H9 (cell line): ENCODE results near the gene RUFY2. TPM values are rescaled to one million over a fixed set of nuclear protein-coding genes. Genes with fewer than 3 reads are reported as not detected.

ENCODE experiments used
- DNase-seq: peaks from one replicate; pipeline ENCODE4 v3.0.0-alpha.2; 2017
- H2AFZ ChIP-seq: one replicate; pipeline ENCODE4 v1.6.1; 2013; ENCODE audit warnings: mild to moderate bottlenecking, low read length, control low read depth, moderate library complexity
- H2AK5ac ChIP-seq: 2 replicates; pipeline ENCODE4 v1.6.1; 2013; ENCODE audit warnings: low read length, control low read depth, mixed read lengths; ENCODE audit not compliant: insufficient read length
- H2BK120ac ChIP-seq: one replicate; pipeline ENCODE4 v1.6.1; 2013; ENCODE audit warnings: low read depth, mild to moderate bottlenecking, low read length, control low read depth, inconsistent platforms; ENCODE audit not compliant: poor library complexity, severe bottlenecking
- H2BK12ac ChIP-seq: 2 replicates; pipeline ENCODE4 v1.6.1; 2013; ENCODE audit warnings: low read length, control low read depth, mixed read lengths, low read depth; ENCODE audit not compliant: insufficient read length
- H2BK15ac ChIP-seq: 2 replicates; pipeline ENCODE4 v1.6.1; 2013; ENCODE audit warnings: low read depth, low read length, control low read depth
- H2BK20ac ChIP-seq: one replicate; pipeline ENCODE4 v1.6.1; 2013; ENCODE audit warnings: low read depth, mild to moderate bottlenecking, low read length, control low read depth, inconsistent platforms; ENCODE audit not compliant: poor library complexity, severe bottlenecking
- H2BK5ac ChIP-seq: 2 replicates; pipeline ENCODE4 v1.6.1; 2013; ENCODE audit warnings: low read length, control low read depth, mixed read lengths; ENCODE audit not compliant: insufficient read length
- H3K14ac ChIP-seq: 2 replicates; pipeline ENCODE4 v1.6.1; 2013; ENCODE audit warnings: low read length, control low read depth; ENCODE audit not compliant: insufficient read depth
- H3K18ac ChIP-seq: 2 replicates; pipeline ENCODE4 v1.6.1; 2013; ENCODE audit warnings: low read depth, mild to moderate bottlenecking, mixed read lengths, low read length, control low read depth; ENCODE audit not compliant: insufficient read length
- H3K23ac ChIP-seq: 2 replicates; pipeline ENCODE4 v1.6.1; 2013; ENCODE audit warnings: low read length, control low read depth, mixed read lengths, low read depth; ENCODE audit not compliant: insufficient read length
- H3K23me2 ChIP-seq: 2 replicates; pipeline ENCODE4 v1.6.1; 2013; ENCODE audit warnings: low read depth, mild to moderate bottlenecking, mixed read lengths, low read length, control low read depth; ENCODE audit not compliant: insufficient read length, poor library complexity, severe bottlenecking
- H3K27ac ChIP-seq: 2 replicates; pipeline ENCODE4 v1.5.1; 2013; ENCODE audit warnings: low read length, control low read depth, mixed read lengths, low read depth; ENCODE audit not compliant: insufficient read length
- H3K27me3 ChIP-seq: 2 replicates; pipeline ENCODE4 v1.6.1; 2013; ENCODE audit warnings: low read length, control low read depth, inconsistent platforms; ENCODE audit not compliant: insufficient read depth
- H3K4ac ChIP-seq: 2 replicates; pipeline ENCODE4 v1.6.1; 2013; ENCODE audit warnings: low read depth, mild to moderate bottlenecking, control low read depth, inconsistent platforms, low read length, moderate library complexity
- H3K4me1 ChIP-seq: 2 replicates; pipeline ENCODE4 v1.6.1; 2013; ENCODE audit warnings: low read length, control low read depth, inconsistent platforms; ENCODE audit not compliant: insufficient read depth
- H3K4me2 ChIP-seq: 2 replicates; pipeline ENCODE4 v1.6.1; 2013; ENCODE audit warnings: low read length, control low read depth, mixed read lengths; ENCODE audit not compliant: insufficient read length, insufficient read depth
- H3K56ac ChIP-seq: 2 replicates; pipeline ENCODE4 v1.6.1; 2013; ENCODE audit warnings: low read depth, mild to moderate bottlenecking, mixed read lengths, low read length, control low read depth; ENCODE audit not compliant: insufficient read length
- H3K79me1 ChIP-seq: 2 replicates; pipeline ENCODE4 v1.6.1; 2013; ENCODE audit warnings: low read depth, mild to moderate bottlenecking, moderate library complexity, low read length, control low read depth, inconsistent platforms; ENCODE audit not compliant: insufficient read depth, poor library complexity, severe bottlenecking
- H3K79me2 ChIP-seq: 2 replicates; pipeline ENCODE4 v1.6.1; 2013; ENCODE audit warnings: low read length, control low read depth, inconsistent platforms; ENCODE audit not compliant: insufficient read depth
- H3K9ac ChIP-seq: 2 replicates; pipeline ENCODE4 v1.6.1; 2013; ENCODE audit warnings: low read length, control low read depth, mixed read lengths; ENCODE audit not compliant: insufficient read length; ENCODE audit errors: extremely low read depth
- H3K9me3 ChIP-seq: one replicate; pipeline ENCODE4 v1.6.1; 2013; ENCODE audit warnings: low read depth, low read length, inconsistent platforms; ENCODE audit not compliant: control insufficient read depth
- H3T11ph ChIP-seq: one replicate; pipeline ENCODE4 v1.6.1; 2013; ENCODE audit warnings: mild to moderate bottlenecking, low read length, control low read depth, inconsistent platforms
- H4K20me1 ChIP-seq: one replicate; pipeline ENCODE4 v1.6.1; 2013; ENCODE audit not compliant: control insufficient read depth, insufficient read length, insufficient read depth
- H4K5ac ChIP-seq: 2 replicates; pipeline ENCODE4 v1.6.1; 2013; ENCODE audit warnings: low read depth, mild to moderate bottlenecking, mixed read lengths, low read length, control low read depth; ENCODE audit not compliant: insufficient read length
- H4K8ac ChIP-seq: replicated peaks from 2 replicates; pipeline ENCODE4 v1.6.1; 2013; ENCODE audit warnings: low read length, control low read depth, mixed read lengths, low read depth; ENCODE audit not compliant: insufficient read length
- H4K91ac ChIP-seq: 2 replicates; pipeline ENCODE4 v1.6.1; 2013; ENCODE audit warnings: low read depth, mild to moderate bottlenecking, moderate library complexity, mixed read lengths, low read length, control low read depth; ENCODE audit not compliant: insufficient read length
- H3K27ac Mint-ChIP-seq, 3 experiments: 2 replicates in 2 of 3; 3 replicates in 1 of 3; pipeline ENCODE4 v1.8.0; 2020 to 2021; ENCODE audit warnings: mixed read lengths in 3 of 3, mild to moderate bottlenecking in 1 of 3, moderate library complexity in 1 of 3
- H3K27me3 Mint-ChIP-seq: 2 replicates; pipeline ENCODE4 v1.8.0; 2021; ENCODE audit warnings: low read depth, mild to moderate bottlenecking, moderate library complexity, mixed read lengths
- H3K36me3 Mint-ChIP-seq, 3 experiments: 2 replicates in 2 of 3; 3 replicates in 1 of 3; pipeline ENCODE4 v1.8.0; 2020 to 2021; ENCODE audit warnings: low read depth in 3 of 3, mixed read lengths in 3 of 3; ENCODE audit not compliant: insufficient read depth in 1 of 3
- H3K4me1 Mint-ChIP-seq, 2 experiments: 2 replicates each; pipeline ENCODE4 v1.8.0; 2020; ENCODE audit warnings: mixed read lengths in 2 of 2
- H3K4me3 Mint-ChIP-seq, 2 experiments: 2 replicates in 1 of 2; 3 replicates in 1 of 2; pipeline ENCODE4 v1.8.0; 2020 to 2021; ENCODE audit warnings: mild to moderate bottlenecking in 2 of 2, mixed read lengths in 2 of 2, moderate library complexity in 1 of 2
- H3K9me3 Mint-ChIP-seq, 2 experiments: 2 replicates in 1 of 2; 3 replicates in 1 of 2; pipeline ENCODE4 v1.8.0; 2020; ENCODE audit warnings: mild to moderate bottlenecking in 2 of 2, mixed read lengths in 2 of 2, moderate library complexity in 1 of 2
- CTCF ChIP-seq: fragments of 200-600 bp; sonication (generic); conservative IDR thresholded peaks from 3 replicates; pipeline ENCODE4 v1.8.0; 2021; ENCODE audit warnings: antibody characterized with exemption, mild to moderate bottlenecking
- WGBS: extraction: QIAGEN DNeasy Blood & Tissue Kit; methylation state at CpG from one replicate; pipeline ENCODE4 v1.1.7; 2013; ENCODE audit warnings: missing lambda C conversion rate, low lambda C conversion rate, mixed read lengths; ENCODE audit not compliant: insufficient read length; ENCODE audit errors: extremely low coverage; 5-methylcytosine and 5-hydroxymethylcytosine counted together
- total RNA-seq: library from RNA; stranded (reverse); gene quantifications from 2 replicates; pipeline ENCODE4 v1.2.1, GENCODE V29; 2021

The RUFY2 gene
- total RNA-seq, 1 experiment from 2014 or later: 14.1 TPM

DNA sequence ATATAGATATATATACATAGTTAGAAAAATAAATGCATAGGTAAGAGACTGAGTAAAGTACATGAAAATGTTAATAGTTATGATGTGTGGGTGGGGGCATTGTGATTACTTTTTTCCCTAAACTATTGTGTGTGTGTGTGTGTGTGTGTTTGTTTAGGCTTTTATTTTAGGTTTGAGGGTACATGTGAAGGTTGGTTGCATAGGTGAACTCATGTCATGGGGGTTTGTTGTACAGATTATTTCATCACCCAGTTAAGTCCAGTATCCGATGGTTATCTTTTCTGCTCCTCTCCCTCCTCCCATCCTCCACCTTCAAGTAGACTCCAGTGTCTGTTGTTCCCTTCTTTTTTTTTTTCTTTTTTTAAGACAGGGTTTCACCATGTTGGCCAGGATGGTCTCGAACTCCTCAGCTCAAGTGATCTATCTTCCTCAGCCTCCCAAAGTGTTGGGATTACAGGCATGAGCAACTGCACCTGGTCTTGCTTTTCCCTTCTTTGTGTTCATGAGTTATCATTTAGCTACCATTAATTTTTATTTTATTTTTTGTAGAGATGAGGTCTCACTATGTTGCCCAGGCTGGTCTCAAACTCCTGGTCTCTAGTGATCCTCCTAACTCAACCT, 1.9 kb upstream of the RUFY2 start:
- Histone ChIP-seq H2BK5ac (no peak overlapping the region), H3K9me3 (no peaks in the 10 kb centered on the region), H3K27me3 (no peaks in the 10 kb centered on the region), H3K56ac (no peak overlapping the region), H2BK15ac (no peak overlapping the region), H4K20me1 (no peaks in the 10 kb centered on the region), H3K23ac (no peak overlapping the region), H3K18ac (no peak overlapping the region), H2BK12ac (no peak overlapping the region), H3T11ph (no peak overlapping the region), H3K79me2 (peaks cover 6% of the 10 kb centered on the region; the same call in 1 of the 2 replicates), H2AK5ac (no peak overlapping the region), H3K79me1 (no peaks in the 10 kb centered on the region), H2BK20ac (no peak overlapping the region), H3K9ac (no peak overlapping the region), H4K8ac (no peak overlapping the region), H3K4me2 (no peak overlapping the region), H2BK120ac (no peak overlapping the region), H3K27ac (no peak overlapping the region), H3K14ac (no peak overlapping the region), H4K91ac (no peak overlapping the region), H3K23me2 (peaks cover 8% of the 10 kb centered on the region), H4K5ac (no peak overlapping the region), H3K4me1 (no peaks in the 10 kb centered on the region), H2AFZ (no peak overlapping the region), H3K4ac (no peak overlapping the region)
- Mint-ChIP-seq H3K4me1 (peaks cover 17 to 18% of the 10 kb centered on the region in 2 experiments), H3K36me3 (peaks cover 0 to 13% (median 5%) of the 10 kb centered on the region in 3 experiments; a peak in 5 of 7 replicates), H3K4me3 (no peak overlapping the region), H3K27me3 (peaks cover 1% of the 10 kb centered on the region; the same call in 1 of the 2 replicates), H3K9me3 (no peaks in the 10 kb centered on the region), H3K27ac (no peak overlapping the region)
- no peak for DNase-seq
- no peak for TF ChIP-seq CTCF
- no CpG with 5 or more reads among the region's 2 CpGs for WGBS
